Measurements from ENCODE around the gene SIM2. TPM values are rescaled to one million over a fixed set of nuclear protein-coding genes. Genes with fewer than 3 reads are reported as not detected.

SIM2 gene
- polyA plus RNA-seq, 1 experiment = not detected

- CTCF ChIA-PET = no interaction called here
- H3K27me3 ChIP-seq (ENCODE audit: control insufficient read depth, insufficient read depth, low read length) = peaks cover 25% of the 10 kb centered on the region
- no peak for DNase-seq (ENCODE audit: low read depth)
- no peak overlapping the region for H3K4me3 ChIP-seq (ENCODE audit: low read depth, low read length)
- no peaks in the 10 kb centered on the region for H3K36me3 ChIP-seq (ENCODE audit: control insufficient read depth, insufficient read depth, low read length)
- POLR2A ChIA-PET = no interaction called here
- no peak for TF ChIP-seq CTCF (IDR thresholded peaks at IDR 0.05; ENCODE audit: insufficient read depth, low read depth, low read length)
Measured at GRCh38 chr21:36724660-36725059, 25.7 kb downstream of the SIM2 start.

GRCh38 chr21:36725793-36726386 is 27.0 kb downstream of the SIM2 start:
- CTCF ChIA-PET = no interaction called here
- no peak for TF ChIP-seq CTCF (IDR thresholded peaks at IDR 0.05; ENCODE audit: insufficient read depth, low read depth, low read length)
- Histone ChIP-seq H3K36me3 (ENCODE audit: control insufficient read depth, insufficient read depth, low read length) (no peaks in the 10 kb centered on the region), H3K4me3 (ENCODE audit: low read depth, low read length) (no peak overlapping the region), H3K27me3 (ENCODE audit: control insufficient read depth, insufficient read depth, low read length) (peaks cover 27% of the 10 kb centered on the region)
- POLR2A ChIA-PET = no interaction called here
- DNase-seq (ENCODE audit: low read depth) = no peak

- TF ChIP-seq CTCF (IDR thresholded peaks at IDR 0.05; ENCODE audit: insufficient read depth, low read depth, low read length) = no peak
- no peak for DNase-seq (ENCODE audit: low read depth)
- ChIA-PET CTCF (no interaction called here), POLR2A (no interaction called here)
- H3K4me3 ChIP-seq (ENCODE audit: low read depth, low read length) = no peak overlapping the region
- no peaks in the 10 kb centered on the region for H3K36me3 ChIP-seq (ENCODE audit: control insufficient read depth, insufficient read depth, low read length)
- H3K27me3 ChIP-seq (ENCODE audit: control insufficient read depth, insufficient read depth, low read length) = peaks cover 28% of the 10 kb centered on the region
Measured at GRCh38 chr21:36727866-36728265, 29.0 kb downstream of the SIM2 start.

GRCh38 chr21:36728371-36729111 is 29.6 kb downstream of the SIM2 start:
- H3K36me3 ChIP-seq (ENCODE audit: control insufficient read depth, insufficient read depth, low read length) = no peaks in the 10 kb centered on the region
- ChIA-PET CTCF (no interaction called here), POLR2A (no interaction called here)
- peaks cover 27% of the 10 kb centered on the region for H3K27me3 ChIP-seq (ENCODE audit: control insufficient read depth, insufficient read depth, low read length)
- DNase-seq (ENCODE audit: low read depth) = no peak
- TF ChIP-seq CTCF (IDR thresholded peaks at IDR 0.05; ENCODE audit: insufficient read depth, low read depth, low read length) = no peak
- no peak overlapping the region for H3K4me3 ChIP-seq (ENCODE audit: low read depth, low read length)

- H3K27me3 ChIP-seq (ENCODE audit: control insufficient read depth, insufficient read depth, low read length) = peaks cover 25% of the 10 kb centered on the region
- no peak overlapping the region for H3K4me3 ChIP-seq (ENCODE audit: low read depth, low read length)
- no peak for DNase-seq (ENCODE audit: low read depth)
- ChIA-PET POLR2A (no interaction called here), CTCF (no interaction called here)
- no peaks in the 10 kb centered on the region for H3K36me3 ChIP-seq (ENCODE audit: control insufficient read depth, insufficient read depth, low read length)
- TF ChIP-seq CTCF (IDR thresholded peaks at IDR 0.05; ENCODE audit: insufficient read depth, low read depth, low read length) = no peak
Measured at GRCh38 chr21:36729310-36729970, 30.5 kb downstream of the SIM2 start.
